Stimulated activated naive CD8-positive, alpha-beta T cell treated with anti-CD3 and anti-CD28 coated beads, Interleukin-15, Interleukin-2, amounts not matched to agents 100 U/mL and 50 U/mL, for 24 hours (primary cell): ENCODE results near the gene CCDC85C.
"Not testable (repeated sequence)": the region's sequence is repeated elsewhere in the genome, so short reads cannot be mapped to it uniquely, and the experiment has no call there.

Experiments used
- ATAC-seq: fragments of 150-1000 bp; cut with Tn5 transposase; one replicate; pipeline ENCODE4 v1.10.0; 2021
- DNase-seq: peaks from one replicate; pipeline ENCODE4 v3.0.0; 2021

The CCDC85C gene

DNA sequence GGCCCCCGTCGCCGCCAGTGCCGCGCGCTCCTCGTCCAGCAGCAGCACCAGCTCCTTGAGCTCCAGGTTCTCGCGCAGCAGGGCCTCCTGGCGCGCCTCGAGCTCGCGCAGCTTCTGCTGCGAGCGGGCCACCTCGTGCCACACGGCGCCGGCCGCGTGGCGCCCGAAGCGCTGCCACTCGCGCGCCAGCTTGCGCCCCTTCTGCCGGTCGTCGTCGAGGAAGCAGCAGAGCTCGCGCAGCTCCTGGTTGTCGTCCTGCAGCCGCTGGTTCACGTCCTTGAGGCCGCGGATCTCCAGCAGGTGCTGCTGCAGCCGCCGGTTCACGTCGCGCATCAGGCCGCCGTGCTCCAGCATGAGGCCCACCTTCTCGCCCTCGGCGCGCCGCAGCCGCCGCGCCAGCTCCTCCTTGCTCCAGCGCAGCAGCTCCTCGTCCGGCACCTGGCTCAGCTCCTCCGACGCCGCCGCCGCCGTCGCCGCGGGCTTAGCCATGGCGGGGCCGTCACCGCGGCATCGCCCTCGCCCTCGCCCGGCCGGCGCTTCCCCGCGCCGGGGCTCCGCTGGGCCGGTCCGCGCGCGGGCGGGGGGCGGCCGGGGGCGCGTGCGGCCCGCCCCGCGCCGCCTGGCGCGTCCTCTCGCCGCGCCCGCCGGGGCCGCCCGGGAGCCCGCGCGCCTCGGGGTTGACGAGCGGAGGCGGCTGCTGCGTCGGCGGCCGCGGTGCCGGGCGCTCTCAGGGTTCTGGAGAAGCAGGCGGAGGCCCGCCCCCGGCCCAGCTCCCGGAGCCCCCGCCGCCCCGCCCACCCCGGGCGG is at the start of gene CCDC85C:
Gene CCDC85C, minus strand, starts transcription at position 737 of the 807 bp plus-strand sequence. Its CDS starts 248 bp downstream, at position 489.
- DNase-seq (peak; percentile 47), ATAC-seq (no peak)

DNA sequence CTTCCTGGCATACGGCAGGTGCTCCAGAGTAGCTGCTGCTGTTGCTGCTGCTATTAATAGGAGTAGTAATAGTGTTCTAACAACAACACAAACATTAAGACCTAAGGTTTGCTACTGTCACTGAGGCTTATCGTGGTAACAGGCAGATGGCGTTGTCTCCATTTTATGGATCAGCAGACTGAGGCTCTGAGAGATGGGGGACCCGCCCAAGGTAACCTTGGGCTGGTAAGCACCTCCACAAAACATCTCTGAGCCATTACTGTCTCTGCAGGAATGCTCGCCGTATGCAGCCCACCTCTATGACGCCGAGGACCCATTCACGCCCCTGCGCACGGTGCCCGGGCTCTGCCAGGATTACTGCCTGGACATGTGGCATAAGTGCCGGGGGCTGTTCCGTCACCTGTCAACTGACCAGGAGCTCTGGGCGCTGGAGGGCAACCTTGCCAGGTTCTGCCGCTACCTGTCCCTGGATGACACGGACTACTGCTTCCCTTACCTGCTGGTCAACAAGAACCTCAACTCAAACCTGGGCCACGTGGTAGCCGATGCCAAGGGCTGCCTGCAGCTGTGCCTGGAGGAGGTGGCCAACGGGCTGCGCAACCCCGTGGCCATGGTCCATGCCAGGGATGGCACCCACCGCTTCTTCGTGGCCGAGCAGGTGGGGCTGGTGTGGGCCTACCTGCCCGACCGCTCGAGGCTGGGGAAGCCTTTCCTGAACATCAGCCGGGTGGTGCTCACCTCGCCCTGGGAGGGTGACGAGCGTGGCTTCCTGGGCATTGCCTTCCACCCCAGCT is 48.1 kb upstream of the CCDC85C start:
- DNase-seq, result no peak
- no peak for ATAC-seq

DNA sequence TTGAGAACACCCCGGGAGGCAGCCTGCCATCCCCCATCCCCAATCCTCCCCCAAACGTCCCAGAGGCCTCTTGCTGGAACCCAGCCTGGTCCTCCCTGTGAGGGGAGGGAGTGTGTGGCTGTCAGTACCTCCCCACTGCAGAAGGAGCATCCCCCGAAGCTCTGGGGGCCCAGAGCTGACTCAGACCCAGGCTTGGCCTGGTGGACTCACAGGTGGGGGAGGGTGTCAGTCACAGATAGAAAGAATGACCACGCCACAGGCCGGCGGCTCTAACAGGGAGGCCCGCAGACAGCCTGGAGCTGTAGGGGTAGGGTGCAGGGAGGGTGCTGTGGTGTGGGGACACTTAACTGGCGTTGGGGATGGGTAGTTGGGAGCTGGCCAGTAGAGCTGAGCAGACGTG is 46.2 kb upstream of the CCDC85C start:
- DNase-seq, result no peak
- no peak for ATAC-seq

DNA sequence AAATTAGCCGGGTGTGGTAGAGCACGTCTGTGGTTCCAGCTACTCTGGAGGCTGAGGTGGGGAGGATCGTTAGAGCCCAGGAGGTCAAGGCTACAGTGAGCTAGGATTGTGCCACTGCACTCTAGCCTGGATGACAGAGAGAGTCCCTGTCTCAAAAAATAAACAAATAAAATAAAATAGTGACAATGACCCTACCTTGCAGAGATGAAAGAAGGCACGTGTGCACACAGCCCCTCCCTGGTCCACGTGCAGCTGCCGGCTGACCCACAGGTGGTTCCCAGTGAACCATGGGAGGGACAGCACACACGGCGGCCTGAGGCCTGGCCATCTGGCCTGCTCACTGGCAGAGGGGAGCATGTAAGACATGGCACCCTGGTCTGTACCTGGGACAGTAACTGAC is 45.6 kb upstream of the CCDC85C start:
- no peak for DNase-seq
- ATAC-seq, result no peak

DNA sequence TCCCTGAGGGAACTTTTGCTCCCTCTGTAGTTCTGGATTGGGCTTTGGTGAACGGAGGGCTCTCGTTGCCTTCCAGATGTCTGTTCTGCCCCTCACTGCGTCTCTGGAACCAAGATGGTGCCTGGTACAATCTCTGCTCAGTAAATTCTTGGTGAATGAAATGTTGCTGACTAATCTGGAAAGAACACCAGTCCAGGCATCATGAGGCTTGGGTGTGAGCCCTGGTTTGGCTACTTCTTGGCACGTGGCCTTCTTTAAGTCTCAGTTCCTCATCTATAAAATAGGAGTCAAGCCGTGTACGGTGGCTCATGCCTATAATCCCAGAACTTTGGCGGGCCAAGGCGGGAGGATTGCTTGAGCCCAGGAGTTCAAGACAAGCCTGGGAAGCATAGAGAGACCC is 45.2 kb upstream of the CCDC85C start:
- DNase-seq (no peak), ATAC-seq (no peak)

DNA sequence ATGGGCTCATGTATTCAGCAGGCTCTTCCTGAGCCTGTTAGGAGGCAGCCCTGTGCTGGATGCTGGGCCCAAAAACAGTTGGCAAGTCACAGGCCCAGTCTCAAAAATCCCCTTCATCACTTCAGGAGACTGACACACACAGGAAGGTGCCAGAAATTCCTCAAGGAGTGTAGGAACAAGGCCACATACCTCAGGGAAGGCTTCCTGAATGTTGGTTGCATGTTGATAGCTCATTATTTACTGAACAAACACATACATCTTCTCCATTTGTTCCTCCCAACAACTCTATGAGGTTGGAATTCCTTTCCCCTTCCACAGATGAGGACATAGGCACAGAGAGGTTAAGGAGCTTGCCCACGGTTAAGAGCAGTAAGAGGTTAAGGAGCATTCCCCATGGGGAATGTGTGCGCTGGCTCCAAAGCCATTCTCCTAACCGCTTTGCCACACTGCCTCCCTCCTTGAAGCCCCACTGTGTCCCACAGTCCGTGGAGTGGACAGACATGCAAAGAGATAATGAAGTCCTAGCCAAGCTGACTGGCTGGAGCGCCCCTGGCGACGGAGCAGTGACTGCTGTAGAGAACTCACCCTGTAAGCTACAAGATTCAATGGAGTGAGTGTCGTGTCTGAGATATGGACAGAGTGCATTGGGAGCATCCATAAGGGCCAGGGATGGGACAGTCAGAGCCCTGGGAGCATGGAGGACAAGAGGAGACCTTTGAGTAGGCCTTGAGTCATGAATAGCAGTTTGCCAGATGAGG is 44.2 kb upstream of the CCDC85C start:
- ATAC-seq, result no peak
- DNase-seq, result no peak

DNA sequence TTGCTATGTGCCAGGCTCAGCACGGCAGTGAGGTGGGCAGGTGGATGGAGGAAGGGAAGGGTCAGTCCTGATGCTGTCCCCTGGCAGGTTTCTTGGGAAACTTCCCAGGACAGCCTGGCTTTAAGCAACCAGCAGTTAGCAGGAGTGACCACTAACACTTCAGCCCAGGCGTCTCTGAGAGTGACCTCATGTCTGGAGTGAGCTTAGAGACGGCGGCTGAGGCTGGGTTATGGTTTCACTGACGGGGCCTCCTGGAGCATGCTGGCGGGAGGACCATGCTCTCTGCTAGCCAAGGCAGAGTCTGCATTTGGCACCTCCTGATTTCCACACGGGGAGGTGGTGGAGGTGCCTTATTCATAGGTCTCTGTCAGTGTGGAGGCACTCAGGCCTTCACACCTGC is 43.4 kb upstream of the CCDC85C start:
- DNase-seq (no peak), ATAC-seq (no peak)

DNA sequence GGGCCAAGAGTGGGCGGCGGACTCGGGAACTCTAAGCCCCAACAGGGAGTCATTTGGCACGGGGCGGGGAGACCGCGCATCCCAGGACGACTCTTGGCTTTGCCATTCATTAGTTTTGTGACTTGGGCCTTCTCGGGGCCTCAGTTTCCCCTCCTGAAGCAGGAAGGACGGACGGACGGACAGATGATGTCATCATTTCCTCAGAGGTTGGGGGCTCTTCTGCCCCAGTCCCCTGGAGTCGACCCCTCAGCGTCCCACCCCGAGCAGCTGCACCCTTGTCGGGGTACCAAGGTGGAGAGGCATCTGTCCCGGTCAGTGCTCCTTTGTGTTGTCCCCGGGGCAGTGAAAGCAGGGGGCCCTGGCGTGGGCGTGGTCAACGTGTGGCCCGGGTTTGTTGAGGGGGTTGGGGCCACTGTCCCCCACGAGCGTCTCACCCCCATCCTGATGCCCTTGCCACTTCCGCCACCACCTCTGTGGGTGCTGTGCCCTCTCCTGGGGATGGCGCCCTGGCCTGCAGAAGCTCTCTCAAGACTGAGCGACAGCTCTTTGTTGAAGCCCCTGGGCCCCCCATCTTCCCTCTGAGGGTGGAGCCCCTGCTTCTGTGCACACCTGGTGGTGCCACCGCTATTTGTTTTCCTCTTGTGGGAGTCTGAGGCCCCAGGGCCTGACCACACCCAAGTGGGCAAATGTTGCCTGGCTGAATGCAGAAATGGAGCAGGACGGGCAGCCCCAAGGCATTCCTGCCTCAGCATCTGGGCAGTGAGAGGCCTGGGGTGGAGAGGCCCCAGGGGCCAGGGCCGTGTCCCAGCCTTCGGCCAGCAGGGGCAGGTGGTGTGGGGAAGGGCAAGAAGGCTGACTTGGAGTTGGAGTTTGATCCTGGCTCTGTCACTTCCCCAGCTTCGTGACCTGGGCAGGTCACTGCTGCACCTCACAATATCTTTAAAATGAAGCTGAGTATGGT is 41.8 kb upstream of the CCDC85C start:
- no peak for ATAC-seq
- DNase-seq, result no peak

DNA sequence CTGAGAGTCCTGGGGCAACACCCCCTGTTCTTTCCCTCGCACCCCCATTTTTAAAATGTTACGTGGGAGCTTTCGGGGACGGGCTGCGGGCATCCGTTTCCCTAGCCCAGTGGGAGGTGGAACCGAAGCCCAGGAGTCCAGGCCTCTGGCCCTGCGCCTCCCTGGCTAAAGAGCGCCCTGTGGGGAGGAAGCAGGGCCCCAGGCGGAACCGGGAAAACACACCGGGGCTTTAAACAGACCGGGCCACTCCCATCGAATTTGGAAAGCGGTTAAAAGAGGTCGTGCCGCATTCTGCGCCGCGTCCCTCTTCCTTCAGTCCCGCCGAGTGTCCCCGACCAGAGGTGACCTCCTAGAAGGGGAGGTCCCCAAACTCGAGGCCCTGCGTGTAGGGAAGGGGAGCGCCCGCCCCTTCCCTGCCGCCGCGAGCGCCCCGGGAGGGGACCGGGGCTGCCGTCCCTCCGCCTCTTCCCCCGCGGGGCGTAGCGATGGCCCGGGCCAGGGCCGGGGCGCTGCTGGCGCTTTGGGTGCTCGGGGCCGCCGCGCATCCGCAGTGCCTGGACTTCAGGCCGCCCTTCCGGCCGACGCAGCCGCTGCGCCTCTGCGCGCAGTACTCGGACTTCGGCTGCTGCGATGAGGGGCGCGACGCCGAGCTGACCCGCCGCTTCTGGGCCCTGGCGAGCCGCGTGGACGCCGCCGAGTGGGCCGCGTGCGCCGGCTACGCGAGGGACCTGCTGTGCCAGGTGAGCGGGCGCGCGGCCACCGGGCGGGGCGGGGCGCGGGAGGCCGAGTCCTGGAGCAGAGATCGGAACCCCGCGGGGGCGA is 40.9 kb upstream of the CCDC85C start, which contains the start of gene HHIPL1:
Gene HHIPL1, plus strand, starts transcription at position 407 of the 822 bp plus-strand sequence. Its CDS starts 79 bp downstream, at position 486.
- no peak for ATAC-seq
- DNase-seq, result no peak

DNA sequence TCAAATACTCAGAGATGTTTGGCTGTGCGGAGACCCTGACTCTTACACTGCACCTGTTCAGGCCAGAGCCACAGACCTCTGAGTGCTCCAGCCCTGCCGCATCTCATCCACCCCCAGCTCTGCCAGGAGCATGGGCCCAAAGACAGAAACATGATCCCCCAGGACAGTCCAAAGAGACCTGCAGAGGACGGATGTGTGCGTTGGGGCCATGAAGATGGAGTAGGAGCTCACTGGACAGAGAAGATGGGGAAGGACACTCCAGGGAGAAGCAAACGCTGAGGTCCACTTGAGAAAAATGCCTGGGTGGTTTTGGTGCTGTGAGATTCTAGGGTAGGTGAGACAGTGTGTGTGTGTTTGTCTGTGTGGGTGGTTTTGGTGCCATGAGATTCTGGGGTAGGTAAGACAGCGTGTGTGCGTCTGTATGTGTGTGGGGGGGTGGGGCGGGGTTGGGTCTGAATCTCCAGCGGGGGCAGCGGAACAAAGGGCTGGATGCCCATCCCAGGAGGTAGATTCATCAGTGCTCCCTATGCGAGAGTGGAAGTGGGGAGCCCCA is 40.1 kb upstream of the CCDC85C start:
- DNase-seq, result no peak
- no peak for ATAC-seq

DNA sequence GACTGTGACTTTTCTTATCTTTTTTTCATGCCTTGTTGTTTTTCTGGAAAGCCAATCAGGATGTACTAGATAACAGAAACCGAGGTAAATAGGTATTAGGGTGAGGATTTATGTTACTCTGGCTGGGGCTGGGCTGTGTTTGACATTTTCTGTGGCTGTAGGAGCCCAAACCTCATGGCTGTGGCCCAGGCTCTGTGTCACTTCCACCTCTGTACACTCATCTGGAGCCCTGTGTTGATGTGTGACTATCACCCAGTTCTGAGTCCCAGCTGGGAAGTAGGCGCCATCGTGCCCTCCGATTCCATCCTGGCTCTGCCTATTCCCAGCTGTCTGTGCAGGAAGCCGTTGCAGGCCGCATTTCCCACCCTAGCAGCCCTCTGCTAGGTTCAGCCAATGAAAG is 39.3 kb upstream of the CCDC85C start:
- peak; percentile 70 for ATAC-seq
- DNase-seq, result no peak

DNA sequence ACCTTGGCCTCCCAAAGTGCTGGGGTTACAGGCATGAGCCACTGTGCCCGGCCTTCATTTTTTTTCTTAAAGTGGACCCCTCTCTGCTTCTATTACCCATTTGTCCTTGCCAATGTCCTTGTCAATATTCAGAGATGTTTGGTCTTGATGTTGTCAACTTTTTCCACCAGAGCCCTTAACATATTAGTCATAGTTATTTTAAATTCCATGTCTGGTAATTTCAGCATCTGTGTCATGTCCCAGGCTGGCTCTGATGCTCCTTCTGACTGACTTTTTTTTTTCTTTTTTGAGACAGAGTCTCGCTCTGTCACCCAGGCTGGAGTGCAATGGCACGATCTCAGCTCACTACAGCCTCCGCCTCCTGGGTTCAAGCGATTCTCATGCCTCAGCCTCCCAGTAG is 38.8 kb upstream of the CCDC85C start:
- DNase-seq, ATAC-seq: not testable (repeated sequence)

DNA sequence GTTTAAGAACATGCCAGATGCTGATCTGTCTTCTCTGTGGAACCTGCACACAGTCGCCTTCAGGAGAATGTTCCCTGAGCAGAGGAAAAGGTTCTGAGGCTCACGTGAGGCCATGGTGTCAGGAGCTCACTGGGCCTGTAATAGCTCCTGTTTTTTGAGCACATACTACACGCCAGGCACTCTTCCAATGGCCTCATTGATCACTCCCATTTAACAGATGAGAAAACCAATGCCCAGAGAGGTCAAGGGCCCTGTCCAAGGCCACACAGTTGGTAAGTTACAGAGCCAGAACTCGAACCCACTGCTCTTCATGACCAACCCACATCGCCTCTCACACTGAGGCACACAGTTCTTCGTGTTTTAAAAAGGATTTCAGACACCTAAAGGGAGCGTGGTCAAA is 33.6 kb upstream of the CCDC85C start:
- ATAC-seq (no peak), DNase-seq (no peak)

DNA sequence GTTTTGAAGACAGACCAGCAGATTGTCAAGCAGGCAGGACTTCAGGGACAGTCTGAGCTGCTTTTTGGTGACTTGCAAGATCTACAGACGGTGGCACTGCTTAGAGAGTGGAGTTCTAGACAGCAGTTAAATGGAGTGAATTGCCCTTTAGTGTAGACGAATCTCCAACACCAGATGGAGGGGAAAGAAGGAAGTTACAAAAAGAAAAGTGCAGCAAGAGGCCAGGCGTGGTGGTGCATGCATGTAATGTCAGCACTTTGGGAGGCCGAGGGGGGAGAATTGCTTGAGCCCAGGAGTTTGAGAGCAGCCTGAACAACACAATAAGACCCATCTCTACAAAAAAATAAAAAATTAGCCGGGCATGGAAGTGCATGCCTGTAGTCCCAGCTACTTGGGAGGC is 32.5 kb upstream of the CCDC85C start:
- DNase-seq (no peak), ATAC-seq (no peak)

DNA sequence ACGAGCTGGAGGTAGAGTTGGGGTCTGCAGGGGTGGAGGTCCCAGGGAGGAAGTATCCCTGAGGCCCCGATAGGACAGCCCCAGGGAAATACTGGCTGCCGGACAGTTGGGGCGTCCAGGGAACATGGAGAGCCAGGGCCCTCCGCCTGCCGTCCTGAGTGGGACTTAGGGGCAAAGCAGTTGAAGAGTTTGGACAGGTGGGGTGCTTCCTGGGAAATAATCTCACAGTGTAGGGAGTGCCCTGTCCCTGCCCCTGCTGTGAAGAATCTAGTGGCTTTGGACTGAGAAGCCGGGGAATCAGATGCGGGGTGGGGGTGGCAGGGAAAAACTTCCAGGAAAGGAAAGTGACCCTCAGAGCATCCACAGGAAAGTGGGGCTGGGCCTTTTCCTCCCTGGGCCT is 31.1 kb upstream of the CCDC85C start:
- ATAC-seq (no peak), DNase-seq (no peak)

DNA sequence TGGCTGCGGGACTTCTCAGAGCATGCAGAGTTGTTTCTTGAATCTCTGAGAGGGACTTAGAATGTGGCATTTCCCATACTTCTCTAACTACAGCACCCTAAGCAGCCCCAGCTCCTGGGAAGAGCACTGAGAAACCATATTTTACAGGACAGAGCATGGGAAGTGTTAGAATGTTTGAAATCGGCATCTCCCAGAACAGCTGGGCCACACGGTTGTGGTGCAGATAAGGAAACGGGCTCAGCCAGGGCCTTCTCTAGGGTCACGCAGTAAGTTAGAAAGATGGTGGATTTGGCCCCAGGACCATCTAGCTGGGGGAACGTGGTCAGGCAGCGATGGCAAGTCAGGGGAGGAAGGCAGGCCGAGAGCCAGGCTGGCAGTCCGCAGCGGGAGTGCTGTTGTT is 30.4 kb upstream of the CCDC85C start:
- ATAC-seq, result no peak
- DNase-seq, result no peak

DNA sequence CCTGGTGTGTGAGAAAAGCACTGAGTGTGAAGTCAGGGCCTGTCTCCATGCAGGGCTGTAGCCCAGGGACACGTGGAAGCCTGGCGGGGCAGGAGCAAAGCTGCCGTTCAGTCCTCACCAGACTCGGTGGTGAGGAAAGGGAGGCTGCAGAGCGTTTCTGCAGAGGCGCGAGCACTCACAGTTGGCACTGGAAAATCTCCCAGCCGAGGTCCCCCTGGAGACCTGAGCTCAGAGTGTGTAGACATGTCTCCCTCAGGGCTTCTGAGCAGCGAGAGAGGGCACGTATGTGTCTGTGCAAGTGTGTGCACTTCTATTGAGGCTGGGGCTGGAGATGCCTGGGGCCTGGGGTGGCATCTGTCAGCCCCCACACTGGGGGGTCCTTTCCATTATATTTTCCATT is 29.9 kb upstream of the CCDC85C start:
- DNase-seq (no peak), ATAC-seq (no peak)

DNA sequence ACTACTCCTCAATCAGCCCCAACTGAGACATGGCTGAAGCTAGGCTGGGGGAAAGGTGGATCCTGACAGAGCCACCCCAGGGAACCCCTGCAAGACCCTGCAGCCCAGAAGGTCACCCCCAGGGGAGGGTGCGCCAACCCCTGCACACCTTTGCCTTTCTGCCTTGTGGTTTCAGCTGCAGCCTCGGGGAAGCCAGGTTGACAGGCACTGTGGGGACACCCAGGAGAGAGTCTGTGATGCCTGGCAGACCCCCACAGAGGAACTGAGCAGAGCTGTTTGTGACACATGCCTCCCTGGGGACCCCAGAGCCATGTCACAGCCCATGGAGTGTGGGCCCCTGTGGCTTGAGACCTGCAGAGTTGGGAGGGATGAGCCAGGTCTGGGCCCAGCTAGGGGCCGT is 29.1 kb upstream of the CCDC85C start:
- ATAC-seq, result no peak
- DNase-seq, result no peak

DNA sequence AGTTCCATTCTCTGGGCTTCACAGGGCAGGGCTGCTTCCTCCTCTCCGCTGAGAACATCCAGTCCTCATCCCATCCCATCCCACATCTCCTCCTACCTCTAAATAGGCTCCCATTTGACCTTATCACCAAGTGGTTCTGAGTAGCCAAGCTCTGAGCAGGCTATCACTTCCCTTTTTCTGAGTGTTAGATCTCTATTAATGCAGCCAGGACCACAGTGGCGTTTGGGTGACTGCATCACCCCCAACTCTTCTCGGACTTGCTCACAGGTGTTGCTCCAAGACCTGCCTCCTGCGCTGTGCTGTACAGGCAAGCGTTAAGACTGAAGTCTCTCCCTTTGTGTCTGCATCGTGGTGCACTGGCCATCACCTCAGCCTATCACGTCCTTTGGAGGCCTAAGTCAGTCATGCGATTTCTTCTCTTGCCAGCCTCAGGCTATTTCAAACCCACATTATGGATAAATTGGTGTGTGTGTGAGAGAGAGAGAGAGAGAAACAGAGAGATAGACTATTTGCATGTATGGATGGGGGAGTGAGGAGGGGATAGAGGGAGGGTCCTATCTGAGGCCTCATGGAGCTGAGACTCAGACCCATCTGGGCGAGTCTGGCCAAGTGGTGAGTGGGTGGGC is 28.5 kb upstream of the CCDC85C start:
- DNase-seq, result no peak
- ATAC-seq, result no peak

DNA sequence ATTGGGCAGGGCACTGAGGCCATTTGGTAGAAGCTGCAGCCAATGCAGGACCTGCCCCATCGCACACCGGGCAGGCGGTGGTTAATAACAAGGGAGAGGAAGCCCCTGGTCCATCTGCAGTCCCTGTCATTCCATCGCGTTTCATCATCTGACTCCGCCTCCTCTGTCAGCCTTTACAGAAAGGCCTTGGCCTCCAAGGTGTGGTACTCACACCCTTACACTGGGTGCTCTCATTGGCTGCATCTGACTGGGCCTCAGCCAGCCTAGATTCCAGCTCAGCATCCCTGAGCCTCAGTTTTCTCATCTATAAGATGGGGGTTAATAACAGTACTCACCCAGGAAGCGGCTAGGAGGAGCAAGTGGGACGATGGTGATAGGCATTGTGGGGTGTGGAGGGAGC is 26.2 kb upstream of the CCDC85C start:
- no peak for DNase-seq
- no peak for ATAC-seq
